GM21367 (cell line): Measurements from ENCODE around the gene LRIG1.
A peak's percentile ranks its signal among the peaks of the same experiment; 100 is the strongest.
"Not testable (repeated sequence)": the region's sequence is repeated elsewhere in the genome, so short reads cannot be mapped to it uniquely, and the experiment has no call there.

Source experiments
- ATAC-seq: cut with Tn5 transposase; IDR thresholded peaks from one replicate; pipeline ENCODE4 v1.9.1; 2021; ENCODE audit not compliant: unreplicated experiment

LRIG1 gene

DNA sequence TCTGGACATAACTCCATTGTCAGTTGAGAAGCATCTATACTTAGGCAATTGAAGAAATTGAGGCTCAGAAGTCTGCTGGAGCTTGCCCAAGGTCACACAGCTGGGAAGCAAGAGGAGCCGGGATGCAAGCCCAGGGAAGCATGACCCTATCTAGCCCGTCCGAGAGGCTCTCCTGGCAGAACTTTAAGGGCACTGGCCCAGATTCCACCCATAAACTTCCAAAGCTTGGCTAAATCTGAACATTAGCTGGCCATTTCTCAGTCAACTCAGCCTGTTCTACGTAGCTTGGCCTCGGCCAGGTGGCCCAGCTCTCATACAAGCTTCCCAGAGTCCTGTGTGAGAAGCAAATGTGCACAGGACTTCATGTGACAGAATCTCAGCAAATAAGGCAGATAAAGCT is 75.8 kb downstream of the LRIG1 start:
- no peak for ATAC-seq

DNA sequence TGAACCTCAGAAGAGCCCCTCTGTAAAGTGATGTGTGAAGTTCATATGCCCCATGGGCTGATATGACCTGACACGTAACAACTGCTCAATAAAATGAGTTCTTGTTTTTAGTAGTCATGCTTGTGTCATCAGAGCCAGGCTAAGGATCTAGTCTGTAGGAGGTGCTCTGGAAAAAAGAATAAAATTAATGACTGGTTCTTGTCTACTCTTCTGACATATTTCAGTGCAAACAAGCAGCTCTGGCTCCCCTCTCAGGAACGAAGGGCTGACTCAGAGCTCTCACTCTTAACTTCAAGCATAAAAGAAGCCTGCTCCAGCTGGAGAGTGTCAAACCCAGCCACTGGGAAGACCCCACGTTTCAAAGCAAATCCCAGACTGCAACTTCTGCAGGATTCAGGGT is 77.0 kb downstream of the LRIG1 start:
- ATAC-seq, result no peak

DNA sequence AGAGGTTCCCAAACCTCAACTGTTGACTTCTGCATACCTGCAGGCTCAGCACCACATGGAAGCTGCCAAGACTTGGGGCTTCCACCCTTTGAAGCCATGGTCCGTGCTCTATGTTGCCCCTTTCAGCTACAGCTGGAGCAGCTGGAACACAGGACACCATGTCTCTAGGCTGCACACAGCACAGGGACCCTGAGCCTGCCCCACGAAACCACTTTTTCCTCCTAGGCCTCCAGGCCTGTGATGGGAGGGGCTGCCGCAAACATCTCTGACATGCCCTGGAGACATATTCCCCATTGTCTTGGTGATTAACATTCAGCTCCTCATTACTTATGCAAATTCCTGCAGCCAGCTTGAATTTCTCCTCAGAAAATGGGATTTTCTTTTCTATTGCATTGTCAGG is 78.9 kb downstream of the LRIG1 start:
- not testable (repeated sequence) for ATAC-seq

DNA sequence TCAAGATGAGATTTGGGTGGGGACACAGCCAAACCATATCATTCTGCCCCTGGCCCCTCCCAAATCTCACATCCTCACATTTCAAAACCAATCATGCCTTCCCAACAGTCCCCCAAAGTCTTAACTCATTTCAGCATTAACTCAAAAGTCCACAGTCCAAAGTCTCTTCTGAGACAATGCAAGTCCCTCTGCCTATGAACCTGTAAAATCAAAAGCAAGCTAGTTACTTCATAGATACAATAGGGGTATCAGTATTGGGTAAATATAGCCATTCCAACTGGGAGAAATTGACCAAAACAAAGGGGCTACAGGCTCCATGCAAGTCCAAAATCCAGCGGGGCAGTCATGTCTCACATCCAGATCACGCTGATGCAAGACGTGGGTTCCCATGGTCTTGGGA is 79.7 kb downstream of the LRIG1 start:
- ATAC-seq, result not testable (repeated sequence)

DNA sequence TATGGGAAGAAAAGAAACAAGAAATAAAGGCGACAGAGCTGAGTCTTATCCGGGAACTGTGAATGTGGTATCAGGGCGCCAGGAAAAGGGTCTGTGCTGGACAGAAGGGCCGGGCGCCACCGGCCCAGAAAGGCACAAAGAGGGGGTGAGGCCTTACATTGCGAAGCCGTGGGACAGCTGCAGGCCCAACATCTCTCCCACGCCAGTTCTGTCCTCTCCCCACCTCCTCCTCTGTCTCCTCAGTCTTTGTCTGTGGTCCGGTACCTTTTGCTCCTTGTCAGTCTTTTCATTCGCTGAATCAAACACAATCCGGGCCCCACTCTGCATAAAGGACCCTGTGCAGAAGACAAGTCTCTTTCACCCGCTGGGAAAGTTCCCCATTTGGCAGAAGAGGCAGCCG is 81.8 kb downstream of the LRIG1 start:
- no peak for ATAC-seq

DNA sequence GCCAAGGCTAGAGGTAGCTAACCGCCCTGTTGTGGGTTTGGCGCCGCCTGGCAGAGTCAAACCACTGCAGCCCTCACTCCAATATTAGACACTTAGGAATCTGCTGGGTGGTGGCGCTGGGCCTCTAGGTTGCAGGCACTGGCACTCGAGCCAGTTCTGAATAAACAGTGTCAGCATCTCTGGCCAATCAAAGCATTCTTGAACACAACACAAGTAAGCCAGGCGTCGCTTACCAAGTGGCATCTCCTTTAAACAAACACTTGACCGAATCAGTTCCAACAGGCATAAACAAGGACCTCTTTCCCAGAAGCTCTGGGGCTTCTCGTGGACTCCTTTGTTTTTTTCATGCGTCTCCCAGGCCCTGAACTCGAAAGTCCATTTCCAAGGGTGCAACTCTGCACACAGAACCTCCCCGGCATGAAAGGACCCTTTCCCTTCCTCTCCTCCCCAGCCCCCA is 82.3 kb downstream of the LRIG1 start:
- ATAC-seq, result no peak

DNA sequence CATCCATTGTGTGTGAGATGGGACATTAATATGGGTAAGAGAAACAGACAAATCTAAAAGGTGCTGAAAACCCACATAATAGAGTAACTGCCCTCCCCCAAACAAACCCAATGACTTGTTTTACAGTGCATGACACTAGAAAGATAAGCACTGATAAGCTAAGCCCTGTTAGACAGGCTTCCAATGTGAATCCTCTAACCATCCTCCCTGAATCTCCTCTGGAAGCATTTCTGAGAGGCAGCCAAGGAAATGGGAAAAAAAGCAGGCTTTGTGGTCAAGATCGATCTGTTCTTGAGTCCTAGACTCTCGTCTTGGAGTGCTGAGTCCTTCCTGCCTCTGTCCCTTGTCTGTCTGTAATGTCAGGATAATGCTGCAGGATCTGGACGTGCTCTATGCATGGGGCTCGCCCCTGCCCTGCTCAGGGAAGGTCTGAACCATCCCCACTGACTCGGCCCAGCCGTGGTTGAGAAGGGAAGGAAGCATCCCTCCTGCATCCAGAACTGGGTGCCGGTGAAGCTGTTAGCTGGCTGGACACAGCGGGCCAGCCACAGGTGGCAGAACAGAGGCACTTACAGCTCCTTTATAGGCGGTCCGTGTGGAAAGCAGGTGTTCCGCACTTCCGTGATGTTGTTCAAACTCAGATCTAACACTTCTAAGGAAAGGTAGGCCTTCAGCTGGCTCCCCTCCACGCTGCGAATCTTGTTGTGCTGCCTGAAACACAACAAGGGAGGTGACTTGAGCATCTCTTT is 84.1 kb downstream of the LRIG1 start:
- no peak for ATAC-seq

DNA sequence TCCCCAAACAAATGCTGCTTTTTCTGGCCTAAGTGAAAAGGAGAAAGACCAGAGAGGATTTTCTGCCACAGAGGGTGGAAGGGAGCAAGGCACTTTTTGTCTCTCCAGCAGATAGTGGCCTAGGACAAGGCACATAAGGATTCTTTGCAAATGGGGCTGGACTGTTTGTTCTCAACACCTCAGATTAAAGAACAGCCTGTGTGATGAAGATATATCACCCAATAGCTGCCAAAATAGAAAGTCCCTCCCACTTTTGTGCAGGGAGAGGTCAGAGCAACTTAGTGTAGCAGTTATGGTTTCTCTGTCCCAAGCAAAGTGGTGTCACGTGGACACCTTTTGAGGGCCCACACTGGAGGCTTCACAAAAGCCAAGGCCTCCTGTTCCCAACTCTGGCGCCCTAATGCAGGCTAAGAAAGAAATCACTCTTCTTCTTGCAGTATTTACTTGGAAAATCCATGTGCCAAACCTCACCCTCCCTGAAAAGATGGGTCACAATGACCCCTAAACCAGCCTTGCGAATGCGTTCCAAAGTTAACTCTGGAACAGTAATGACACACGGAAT is 84.9 kb downstream of the LRIG1 start:
- no peak for ATAC-seq

DNA sequence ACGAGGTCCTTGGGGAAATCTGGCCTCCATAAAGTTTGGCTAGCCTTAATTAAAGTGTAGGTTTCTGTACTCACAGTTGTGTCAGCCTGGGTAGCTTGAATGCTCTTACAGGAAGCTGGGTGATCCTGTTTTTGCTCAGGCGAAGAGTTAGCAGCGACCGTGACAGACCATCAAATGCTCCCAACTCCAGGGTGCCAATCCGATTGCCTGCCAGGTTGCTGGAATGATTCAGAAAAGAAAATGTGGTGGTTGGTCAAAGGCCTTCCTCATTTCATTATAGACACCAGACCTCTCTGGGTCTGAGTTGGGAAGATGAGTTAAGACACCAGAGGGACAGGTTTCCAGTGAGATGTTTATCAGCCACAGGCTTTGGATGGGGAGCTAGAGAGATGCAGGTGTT is 86.0 kb downstream of the LRIG1 start:
- no peak for ATAC-seq

DNA sequence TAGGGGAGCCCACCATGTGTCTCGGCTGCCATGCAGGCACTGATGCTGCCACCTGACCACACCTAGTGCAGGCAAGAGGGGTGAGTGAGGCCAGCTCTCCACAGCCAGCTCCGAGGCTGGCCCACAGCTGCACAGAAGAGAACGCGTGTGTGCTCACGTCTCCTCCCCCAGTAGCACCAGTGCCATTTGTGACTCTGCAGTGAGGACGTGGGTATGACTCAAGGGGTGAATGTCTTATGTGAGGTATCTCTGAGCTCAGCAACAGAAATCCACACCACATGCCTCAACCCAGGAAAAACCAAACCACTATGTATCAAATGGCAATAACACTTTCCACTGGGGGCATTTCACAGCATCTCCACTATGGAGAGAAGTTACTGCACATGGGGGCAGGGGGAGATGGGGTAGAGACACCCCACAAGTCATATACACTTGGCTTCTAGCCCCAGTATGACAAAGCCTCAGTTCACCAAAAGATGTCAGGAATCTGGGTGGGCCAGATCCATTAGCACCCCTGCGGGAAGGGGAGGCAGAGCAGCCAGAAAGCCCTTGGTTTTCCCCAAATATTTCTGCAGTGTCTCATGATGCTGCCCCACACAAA is 87.6 kb downstream of the LRIG1 start:
- ATAC-seq, result no peak

DNA sequence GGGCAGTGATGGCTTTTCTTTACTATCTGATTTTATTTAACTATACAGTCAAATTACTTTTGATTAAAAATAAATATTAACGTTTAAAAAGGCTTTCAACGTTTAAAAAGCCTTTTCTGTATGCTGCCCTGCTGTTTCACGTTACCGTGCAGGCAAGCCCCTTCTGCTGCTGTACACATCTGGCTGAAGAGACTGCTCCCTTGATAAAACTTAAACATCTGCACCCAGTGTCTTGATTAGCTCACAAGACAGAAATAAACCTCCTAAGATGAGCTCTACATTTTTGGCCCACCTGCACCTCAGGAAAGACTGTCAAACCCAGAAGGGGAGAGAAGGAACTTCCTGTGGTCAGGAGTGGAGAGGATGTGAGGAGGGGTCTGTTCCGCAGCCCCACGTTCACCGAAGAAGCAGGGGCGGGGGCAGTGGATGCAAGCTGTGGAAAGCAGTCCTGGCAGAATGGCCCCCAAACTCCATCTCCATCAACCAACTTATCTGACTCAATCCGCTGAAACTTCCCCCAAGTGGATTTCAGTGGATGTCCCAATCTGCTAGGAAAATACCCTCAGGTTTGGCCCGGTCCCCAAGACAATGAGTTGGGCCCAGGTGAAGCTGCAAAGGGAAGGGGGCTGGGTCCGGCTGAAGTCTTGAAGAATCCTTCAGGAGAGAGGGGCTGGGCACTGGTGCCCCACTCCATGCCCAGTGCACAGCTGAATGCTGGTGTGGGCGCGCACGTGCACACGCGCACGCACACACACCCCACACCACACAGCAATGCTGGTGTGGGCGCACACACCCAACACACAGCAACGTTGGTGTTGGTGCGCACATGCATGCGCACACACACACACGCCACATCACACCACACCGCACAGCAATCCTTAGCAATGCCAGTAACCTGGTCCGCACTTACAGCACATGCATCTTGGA is 88.6 kb downstream of the LRIG1 start:
- no peak for ATAC-seq

DNA sequence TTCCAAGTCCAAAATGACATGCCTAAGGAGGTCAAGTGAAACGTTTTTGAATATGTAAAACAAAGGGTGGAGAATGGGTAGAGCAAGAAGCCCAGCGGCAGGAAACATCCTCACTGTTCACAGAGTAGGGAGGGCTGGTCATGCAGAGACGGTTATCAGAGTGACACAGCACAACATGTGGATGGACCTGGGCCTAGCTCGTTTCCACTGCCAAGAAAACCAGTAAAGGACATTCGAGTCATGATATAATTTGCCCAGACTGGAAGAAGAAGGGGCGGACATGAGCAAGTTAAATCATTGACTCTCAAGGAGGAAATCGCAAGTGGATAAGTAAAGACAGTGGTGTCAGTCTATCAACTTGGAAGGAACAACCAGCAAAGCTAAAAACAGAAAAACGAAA is 89.3 kb downstream of the LRIG1 start:
- ATAC-seq, result no peak

DNA sequence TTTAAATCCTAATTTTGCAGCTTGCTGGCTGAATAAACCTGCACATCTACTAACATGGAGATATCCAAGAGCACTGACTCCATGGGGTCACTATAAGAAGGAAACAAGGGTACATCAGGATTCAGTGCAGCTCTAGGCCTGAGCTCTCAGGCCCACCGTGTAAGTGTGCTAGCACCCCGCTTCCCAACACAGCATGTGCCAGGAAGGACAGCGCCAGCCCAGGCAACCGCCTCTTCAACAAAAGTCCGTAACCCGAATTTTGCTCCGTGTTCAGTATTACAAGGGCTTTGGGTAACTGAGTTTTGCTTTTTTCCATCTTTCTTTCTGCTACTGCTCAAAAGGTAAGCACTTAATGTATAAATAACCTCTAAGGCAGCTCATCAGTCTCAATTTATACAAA is 89.8 kb downstream of the LRIG1 start:
- no peak for ATAC-seq

DNA sequence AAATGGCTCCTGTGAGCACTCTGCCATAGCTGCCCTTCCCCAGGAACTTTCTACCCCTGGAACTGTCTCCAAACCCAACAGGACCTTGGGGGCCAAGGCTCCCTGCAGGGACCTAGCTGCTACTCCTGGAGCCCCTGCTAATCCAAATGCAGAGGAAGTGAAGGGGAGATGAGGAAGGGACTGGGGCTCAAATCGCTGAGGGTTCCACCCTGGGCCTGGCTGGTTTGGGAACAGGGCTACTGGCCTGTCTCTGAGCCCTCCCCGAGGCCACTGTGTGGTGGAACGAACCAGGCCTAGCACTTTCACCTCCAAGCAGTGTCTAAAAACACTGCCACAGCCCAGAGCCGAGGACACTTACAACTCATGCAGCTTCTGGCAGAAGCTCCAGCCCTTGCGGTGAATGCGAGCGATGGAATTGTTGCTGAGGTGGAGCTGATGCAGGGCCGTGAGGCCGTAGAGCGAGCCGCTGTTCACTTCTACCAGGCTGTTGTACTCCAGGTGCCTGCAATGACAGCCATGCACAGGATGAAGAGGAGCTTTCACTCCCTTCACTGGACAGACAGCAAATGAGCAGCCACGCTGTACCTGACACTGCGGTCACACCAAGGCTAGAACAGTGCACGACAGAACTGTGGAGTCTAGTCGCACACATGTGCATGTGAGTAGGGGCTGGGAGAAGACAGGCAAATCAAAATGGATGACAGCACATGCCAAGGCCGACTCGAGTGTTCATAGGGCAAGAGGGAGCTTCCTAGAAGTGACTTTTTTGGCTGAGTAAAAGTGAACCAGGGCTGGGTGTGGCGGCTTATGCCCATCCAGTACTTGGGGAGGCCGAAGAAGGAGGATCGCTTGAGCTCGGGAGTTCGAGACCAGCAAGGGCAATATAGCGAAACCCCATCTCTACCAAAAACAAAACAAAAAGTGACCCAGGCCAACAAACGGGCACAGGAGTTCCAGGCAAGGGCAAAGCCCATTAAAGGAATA is 90.8 kb downstream of the LRIG1 start:
- no peak for ATAC-seq

DNA sequence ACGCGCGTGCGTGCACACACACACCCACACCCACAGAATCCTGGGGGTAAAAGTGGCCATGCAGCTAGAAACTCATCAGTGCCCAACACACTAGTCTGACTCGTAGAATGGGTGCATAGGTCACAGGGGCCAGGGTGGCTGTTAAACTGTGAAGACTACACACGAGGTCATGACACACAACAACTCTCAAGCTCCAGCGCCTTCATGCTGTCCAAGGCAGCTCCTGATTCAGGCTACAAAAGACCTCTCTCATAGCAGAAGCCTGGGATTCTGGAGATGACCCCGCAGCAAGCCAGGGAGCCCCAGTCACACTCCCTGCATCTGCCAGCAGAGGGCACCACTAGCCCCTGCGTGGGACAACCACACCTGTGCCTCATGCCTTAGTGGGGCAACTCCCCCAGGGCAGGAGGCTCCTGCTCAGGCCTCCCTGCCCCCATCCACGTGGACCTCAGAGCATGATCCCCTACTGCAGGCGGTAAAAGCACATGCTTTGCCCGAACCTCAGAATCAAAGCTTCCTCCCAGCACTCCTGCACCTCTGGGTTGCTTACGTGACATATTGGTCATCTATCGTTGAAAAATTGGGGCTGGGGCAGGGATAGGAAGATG is 93.1 kb downstream of the LRIG1 start:
- peak; percentile 85 for ATAC-seq

DNA sequence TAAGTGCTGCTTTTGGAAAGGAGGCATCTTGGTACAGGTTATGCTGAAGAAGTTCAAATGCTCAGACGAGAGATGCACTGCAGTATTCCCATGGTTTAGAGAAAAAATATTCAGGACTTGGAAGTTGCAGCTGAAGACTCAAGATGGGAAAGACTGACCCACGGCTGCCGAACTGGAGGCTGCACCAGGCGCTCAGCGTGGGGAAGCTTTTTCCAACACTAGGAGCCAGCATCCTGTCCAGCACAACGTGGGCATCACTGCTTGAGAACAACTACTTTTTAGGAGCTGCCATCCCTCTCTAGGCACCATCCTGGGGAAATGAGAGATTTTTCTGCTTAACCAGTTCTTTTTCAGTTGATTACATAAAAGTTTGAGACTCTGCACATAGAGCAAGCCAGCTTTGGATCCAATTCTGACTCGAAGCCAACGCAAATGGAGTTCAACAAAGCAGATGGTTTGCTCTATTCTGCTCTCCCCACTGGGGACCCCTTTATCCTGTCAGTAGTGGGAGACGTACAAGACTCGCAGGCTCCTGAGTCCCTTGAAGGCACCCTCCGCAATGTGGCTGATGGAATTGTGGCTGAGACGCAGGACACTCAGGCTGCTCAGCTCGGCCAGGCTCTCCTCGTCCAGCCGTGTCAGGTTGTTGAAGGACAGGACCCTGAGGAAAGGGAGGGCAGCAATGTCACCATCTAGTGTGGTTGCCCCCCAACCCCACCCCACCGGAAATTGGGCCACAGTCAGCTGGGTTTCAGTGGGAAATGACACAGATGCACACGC is 93.8 kb downstream of the LRIG1 start:
- no peak for ATAC-seq

DNA sequence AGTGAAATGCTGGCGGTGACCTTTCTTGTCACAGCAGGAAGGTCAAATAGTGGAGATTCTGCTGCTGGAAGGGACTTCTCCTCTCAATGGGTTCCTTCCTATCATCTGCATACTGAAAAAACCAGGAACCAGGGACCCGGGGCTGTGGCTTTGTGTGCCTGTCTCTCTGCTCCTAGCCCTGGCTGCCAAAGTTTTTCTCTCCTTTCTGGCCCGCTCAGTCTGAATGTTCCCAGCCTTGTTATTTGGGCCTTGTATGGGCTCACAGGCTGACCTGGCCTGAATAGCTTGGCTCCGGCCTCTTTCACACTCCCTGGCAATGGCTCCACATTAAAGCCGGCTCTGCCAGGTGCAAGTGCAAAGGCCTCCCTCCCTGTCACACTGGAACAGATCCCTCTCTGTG is 94.7 kb downstream of the LRIG1 start:
- ATAC-seq, result no peak

DNA sequence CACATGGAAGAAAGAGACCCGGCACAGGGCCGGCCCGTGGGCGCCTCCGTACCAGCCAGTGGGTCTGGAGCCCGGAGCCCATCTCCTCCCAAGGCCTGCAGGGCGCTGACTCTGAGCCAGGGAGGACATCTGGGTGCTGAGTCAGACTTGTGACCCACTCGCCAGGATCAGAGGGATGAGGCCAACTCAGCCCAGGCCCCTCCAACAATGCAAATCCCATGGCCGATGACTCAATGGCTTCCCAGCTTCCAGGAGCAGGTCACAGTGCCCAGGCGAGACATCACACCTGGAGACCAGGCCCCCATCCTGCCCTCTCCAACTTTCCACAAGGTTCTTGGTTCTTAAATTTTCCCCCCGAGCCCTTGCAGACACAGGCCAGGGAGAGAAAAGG is 95.1 kb downstream of the LRIG1 start:
- no peak for ATAC-seq
